Measurements from ENCODE around the gene APOC3.

Gene APOC3

DNA sequence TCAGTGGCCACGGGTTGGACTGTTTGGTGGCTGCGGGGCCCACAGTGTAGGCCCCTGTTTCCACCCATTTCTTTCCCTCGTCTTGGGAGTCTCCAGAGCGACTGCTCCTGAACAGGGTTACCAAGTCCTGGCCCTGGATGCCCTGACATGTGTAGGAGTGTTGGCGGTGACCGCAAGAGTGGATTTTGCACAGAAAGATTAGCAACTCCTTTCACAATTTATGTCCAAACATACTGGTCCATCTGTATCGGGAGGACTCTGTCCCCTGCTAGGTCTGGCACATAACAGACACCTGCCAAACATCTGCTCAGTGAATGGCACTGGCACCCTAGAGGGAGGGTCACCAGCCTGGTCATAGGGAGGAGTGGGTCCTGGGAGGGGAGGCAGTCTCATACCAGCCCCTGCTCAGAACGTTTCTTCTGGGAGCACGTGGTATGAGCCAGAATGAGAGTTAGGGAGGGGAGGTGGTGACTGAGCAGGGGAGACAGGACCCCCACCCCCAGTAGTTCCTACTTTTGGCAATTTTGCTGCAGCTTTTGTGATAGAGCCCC is 11.1 kb downstream of the APOC3 start:
- H3K79me2 ChIP-seq (ENCODE audit: insufficient read depth, low read depth): no peaks in the 10 kb centered on the region
- peaks cover 32% of the 10 kb centered on the region for H3K4me1 ChIP-seq (ENCODE audit: low read depth, poor library complexity, severe bottlenecking)
- H3K9ac ChIP-seq: no peak overlapping the region
- H3K27ac ChIP-seq: peak overlapping the region; percentile 48; the same call in 1 of the 2 replicates
- no peaks in the 10 kb centered on the region for H3K27me3 ChIP-seq (ENCODE audit: insufficient read depth, low read depth)
- no peaks in the 10 kb centered on the region for H3K36me3 ChIP-seq (ENCODE audit: insufficient read depth)
- no peaks in the 10 kb centered on the region for H4K20me1 ChIP-seq (ENCODE audit: insufficient read depth)
- no peak overlapping the region for H3K4me3 ChIP-seq (IDR thresholded peaks at IDR 0.05; ENCODE audit: insufficient read depth, low read depth, low read length)
- TF ChIP-seq, protein P1, sequence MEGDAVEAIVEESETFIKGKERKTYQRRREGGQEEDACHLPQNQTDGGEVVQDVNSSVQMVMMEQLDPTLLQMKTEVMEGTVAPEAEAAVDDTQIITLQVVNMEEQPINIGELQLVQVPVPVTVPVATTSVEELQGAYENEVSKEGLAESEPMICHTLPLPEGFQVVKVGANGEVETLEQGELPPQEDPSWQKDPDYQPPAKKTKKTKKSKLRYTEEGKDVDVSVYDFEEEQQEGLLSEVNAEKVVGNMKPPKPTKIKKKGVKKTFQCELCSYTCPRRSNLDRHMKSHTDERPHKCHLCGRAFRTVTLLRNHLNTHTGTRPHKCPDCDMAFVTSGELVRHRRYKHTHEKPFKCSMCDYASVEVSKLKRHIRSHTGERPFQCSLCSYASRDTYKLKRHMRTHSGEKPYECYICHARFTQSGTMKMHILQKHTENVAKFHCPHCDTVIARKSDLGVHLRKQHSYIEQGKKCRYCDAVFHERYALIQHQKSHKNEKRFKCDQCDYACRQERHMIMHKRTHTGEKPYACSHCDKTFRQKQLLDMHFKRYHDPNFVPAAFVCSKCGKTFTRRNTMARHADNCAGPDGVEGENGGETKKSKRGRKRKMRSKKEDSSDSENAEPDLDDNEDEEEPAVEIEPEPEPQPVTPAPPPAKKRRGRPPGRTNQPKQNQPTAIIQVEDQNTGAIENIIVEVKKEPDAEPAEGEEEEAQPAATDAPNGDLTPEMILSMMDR (conservative IDR thresholded peaks at IDR 0.05; ENCODE audit: low read depth, low read length): no peak
- H3K4me2 ChIP-seq: peak overlapping the region; percentile 48; the same call in 1 of the 2 replicates
- no peak overlapping the region for H2AFZ ChIP-seq (ENCODE audit: low read depth)

DNA sequence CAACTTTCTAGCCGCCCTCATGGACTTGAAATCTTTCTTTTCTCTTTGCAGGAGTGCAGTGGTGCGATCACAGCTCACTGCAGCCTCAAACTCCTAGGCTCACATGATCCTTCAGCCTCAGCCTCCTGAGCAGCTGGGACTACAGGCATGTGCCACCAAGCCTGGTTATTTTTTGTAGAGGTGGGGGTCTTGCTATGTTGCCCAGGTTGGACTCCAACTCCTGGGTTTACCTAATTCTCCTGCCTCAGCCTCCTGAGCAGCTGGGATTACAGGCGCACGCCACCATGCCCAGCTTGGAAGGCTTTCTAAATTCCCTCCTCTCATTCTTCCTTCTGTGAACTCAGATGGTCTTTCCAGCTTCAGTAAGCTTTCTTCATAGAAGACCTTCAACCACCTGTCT is 12.4 kb downstream of the APOC3 start:
- H4K20me1 ChIP-seq (ENCODE audit: insufficient read depth): no peaks in the 10 kb centered on the region
- H3K36me3 ChIP-seq (ENCODE audit: insufficient read depth): no peaks in the 10 kb centered on the region
- no peaks in the 10 kb centered on the region for H3K79me2 ChIP-seq (ENCODE audit: insufficient read depth, low read depth)
- no peak overlapping the region for H3K9ac ChIP-seq
- TF ChIP-seq, protein P1 (conservative IDR thresholded peaks at IDR 0.05; ENCODE audit: low read depth, low read length): no peak
- no peak overlapping the region for H3K27ac ChIP-seq
- H3K27me3 ChIP-seq (ENCODE audit: insufficient read depth, low read depth): no peaks in the 10 kb centered on the region
- H2AFZ ChIP-seq (ENCODE audit: low read depth): no peak overlapping the region
- no peak overlapping the region for H3K4me2 ChIP-seq
- peaks cover 32% of the 10 kb centered on the region for H3K4me1 ChIP-seq (ENCODE audit: low read depth, poor library complexity, severe bottlenecking)
- no peak overlapping the region for H3K4me3 ChIP-seq (IDR thresholded peaks at IDR 0.05; ENCODE audit: insufficient read depth, low read depth, low read length)

DNA sequence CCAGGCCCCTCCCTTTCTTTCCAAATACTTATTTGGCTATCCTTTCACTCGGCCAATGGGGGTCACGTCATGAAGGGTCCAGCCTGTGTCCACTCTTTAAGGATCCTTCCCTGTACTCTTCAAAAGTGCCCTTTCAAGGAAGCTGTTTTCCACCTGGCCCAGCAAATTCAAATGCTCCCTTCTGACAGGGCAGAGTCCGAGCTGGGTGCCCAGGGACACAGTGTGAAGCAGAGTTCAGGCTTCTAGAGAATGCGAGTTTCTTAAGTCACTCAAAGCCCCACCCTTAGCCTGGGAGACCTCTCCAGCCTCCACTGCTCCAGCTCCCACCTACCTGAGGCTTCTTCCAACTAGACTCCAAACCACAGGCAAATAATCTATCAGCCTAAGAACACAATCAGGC is 13.2 kb downstream of the APOC3 start:
- H3K36me3 ChIP-seq (ENCODE audit: insufficient read depth): no peaks in the 10 kb centered on the region
- H3K9ac ChIP-seq: no peak overlapping the region
- H3K4me3 ChIP-seq (IDR thresholded peaks at IDR 0.05; ENCODE audit: insufficient read depth, low read depth, low read length): no peak overlapping the region
- H3K79me2 ChIP-seq (ENCODE audit: insufficient read depth, low read depth): no peaks in the 10 kb centered on the region
- no peak overlapping the region for H2AFZ ChIP-seq (ENCODE audit: low read depth)
- TF ChIP-seq, protein P1 (conservative IDR thresholded peaks at IDR 0.05; ENCODE audit: low read depth, low read length): no peak
- no peaks in the 10 kb centered on the region for H3K27me3 ChIP-seq (ENCODE audit: insufficient read depth, low read depth)
- H3K27ac ChIP-seq: no peak overlapping the region
- H3K4me2 ChIP-seq: no peak overlapping the region
- H3K4me1 ChIP-seq (ENCODE audit: low read depth, poor library complexity, severe bottlenecking): peaks cover 32% of the 10 kb centered on the region
- H4K20me1 ChIP-seq (ENCODE audit: insufficient read depth): no peaks in the 10 kb centered on the region

DNA sequence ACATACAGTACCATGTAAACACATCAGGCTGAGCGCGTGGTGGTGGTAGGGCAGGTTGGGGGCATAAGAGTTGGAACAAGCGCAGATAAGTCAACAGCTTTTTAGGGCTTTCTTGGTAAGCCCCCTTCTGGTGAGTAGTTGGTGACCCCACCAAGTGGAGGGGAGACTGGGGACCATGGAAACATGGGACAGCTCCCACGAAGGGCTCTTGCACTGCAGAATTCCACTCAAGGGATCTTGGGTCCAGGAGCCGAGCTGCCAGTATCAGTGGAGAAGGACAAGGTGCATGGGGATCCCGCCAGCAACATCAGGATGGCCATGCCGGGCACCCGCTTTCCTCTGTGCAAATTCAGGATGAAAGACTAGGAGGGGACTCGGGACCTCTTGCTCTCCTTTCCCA is 14.0 kb downstream of the APOC3 start:
- Histone ChIP-seq H2AFZ (ENCODE audit: low read depth) (no peak overlapping the region), H3K27me3 (ENCODE audit: insufficient read depth, low read depth) (no peaks in the 10 kb centered on the region), H3K4me2 (no peak overlapping the region), H4K20me1 (ENCODE audit: insufficient read depth) (no peaks in the 10 kb centered on the region), H3K4me1 (ENCODE audit: low read depth, poor library complexity, severe bottlenecking) (peaks cover 28% of the 10 kb centered on the region), H3K4me3 (IDR thresholded peaks at IDR 0.05; ENCODE audit: insufficient read depth, low read depth, low read length) (no peak overlapping the region), H3K79me2 (ENCODE audit: insufficient read depth, low read depth) (no peaks in the 10 kb centered on the region), H3K36me3 (ENCODE audit: insufficient read depth) (no peaks in the 10 kb centered on the region), H3K27ac (no peak overlapping the region), H3K9ac (no peak overlapping the region)
- TF ChIP-seq, protein P1 (conservative IDR thresholded peaks at IDR 0.05; ENCODE audit: low read depth, low read length): no peak

Measured in KMS-11 (cell line).